MM.1S (cell line): ENCODE results near the gene ADAMTS17.

Experiments
- DNase-seq: peaks from one replicate; pipeline ENCODE4 v3.0.0-alpha.2; 2015
- H2AFZ ChIP-seq: fragments of 300-600 bp; sonication (generic); 2 replicates; pipeline ENCODE4 v1.6.0; 2016; ENCODE audit warnings: antibody characterized with exemption, low read length
- H3F3A ChIP-seq: fragments of 300-600 bp; sonication (generic); 2 replicates; pipeline ENCODE4 v1.6.1; 2016; ENCODE audit warnings: mild to moderate bottlenecking, antibody characterized with exemption, low read length, moderate library complexity, mixed read lengths; ENCODE audit not compliant: insufficient read depth
- H3K27ac ChIP-seq: fragments of 300-600 bp; sonication (generic); 2 replicates; pipeline ENCODE4 v1.5.1; 2016; ENCODE audit warnings: mild to moderate bottlenecking, low read length
- H3K27me3 ChIP-seq: fragments of 300-600 bp; sonication (generic); replicated peaks from 2 replicates; pipeline ENCODE4 v1.6.0; 2016; ENCODE audit warnings: low read length; ENCODE audit not compliant: insufficient read depth
- H3K36me3 ChIP-seq: fragments of 300-600 bp; sonication (generic); replicated peaks from 2 replicates; pipeline ENCODE4 v1.6.1; 2016; ENCODE audit warnings: mild to moderate bottlenecking, low read length, mixed read lengths; ENCODE audit not compliant: insufficient read depth
- H3K4me1 ChIP-seq: fragments of 300-600 bp; sonication (generic); 2 replicates; pipeline ENCODE4 v1.6.1; 2016; ENCODE audit warnings: low read length, mixed read lengths
- H3K4me2 ChIP-seq: fragments of 300-600 bp; sonication (generic); 2 replicates; pipeline ENCODE4 v1.6.0; 2016; ENCODE audit warnings: low read depth, low read length
- H3K4me3 ChIP-seq: fragments of 300-600 bp; sonication (generic); 2 replicates; pipeline ENCODE4 v1.5.1; 2016; ENCODE audit warnings: low read length, mixed read lengths
- H3K79me2 ChIP-seq: fragments of 300-600 bp; sonication (generic); 2 replicates; pipeline ENCODE4 v1.6.1; 2016; ENCODE audit warnings: mixed run types, low read length, mixed read lengths
- H3K9ac ChIP-seq: fragments of 300-600 bp; sonication (generic); 2 replicates; pipeline ENCODE4 v1.6.1; 2016; ENCODE audit warnings: low read length, mixed read lengths
- H3K9me2 ChIP-seq: fragments of 300-600 bp; sonication (generic); replicated peaks from 2 replicates; pipeline ENCODE4 v1.6.1; 2016; ENCODE audit warnings: mild to moderate bottlenecking, low read length, mixed read lengths; ENCODE audit not compliant: insufficient read depth
- H3K9me3 ChIP-seq: fragments of 300-600 bp; sonication (generic); replicated peaks from 2 replicates; pipeline ENCODE4 v1.6.1; 2016; ENCODE audit warnings: mild to moderate bottlenecking, low read length, mixed read lengths; ENCODE audit not compliant: insufficient read depth
- H4K20me1 ChIP-seq: fragments of 300-600 bp; sonication (generic); 2 replicates; pipeline ENCODE4 v1.6.1; 2016; ENCODE audit warnings: mild to moderate bottlenecking, low read length, moderate library complexity, mixed read lengths; ENCODE audit not compliant: insufficient read depth
- CTCF ChIP-seq: fragments of 300-600 bp; sonication (generic); IDR thresholded peaks from 2 replicates; pipeline ENCODE4 v1.5.1; 2016; ENCODE audit warnings: antibody characterized with exemption, low read length, mixed read lengths
- EZH2 ChIP-seq: fragments of 300-600 bp; sonication (generic); optimal IDR thresholded peaks from 2 replicates; pipeline ENCODE3; 2017; ENCODE audit warnings: low read depth, mild to moderate bottlenecking, antibody characterized with exemption, low read length, mixed read lengths
- EZH2phosphoT487 ChIP-seq: fragments of 300-600 bp; sonication (generic); IDR thresholded peaks from 2 replicates; pipeline ENCODE4 v1.6.1; 2018; ENCODE audit warnings: antibody characterized with exemption, low read length

The ADAMTS17 gene

GRCh38 chr15:100291106-100291505, 50.7 kb downstream of the ADAMTS17 start:
- DNase-seq = peak; percentile 29
- no peaks in the 10 kb centered on the region for H3K9me2 ChIP-seq
- no peaks in the 10 kb centered on the region for H3K79me2 ChIP-seq
- no peak for TF ChIP-seq EZH2phosphoT487
- no peak for TF ChIP-seq EZH2
- no peak for TF ChIP-seq CTCF
- no peak overlapping the region for H3K27ac ChIP-seq
- H3K9ac ChIP-seq = no peak overlapping the region
- no peak overlapping the region for H2AFZ ChIP-seq
- no peak overlapping the region for H3K4me3 ChIP-seq
- no peak overlapping the region for H3K4me2 ChIP-seq
- no peaks in the 10 kb centered on the region for H3K4me1 ChIP-seq
- no peaks in the 10 kb centered on the region for H3K36me3 ChIP-seq
- H3F3A ChIP-seq = no peaks in the 10 kb centered on the region
- H4K20me1 ChIP-seq = no peaks in the 10 kb centered on the region
- H3K27me3 ChIP-seq = no peaks in the 10 kb centered on the region
- H3K9me3 ChIP-seq = no peaks in the 10 kb centered on the region

- H3F3A ChIP-seq = no peaks in the 10 kb centered on the region
- H3K27ac ChIP-seq = no peak overlapping the region
- no peak overlapping the region for H3K9ac ChIP-seq
- no peaks in the 10 kb centered on the region for H3K79me2 ChIP-seq
- H3K4me1 ChIP-seq = no peaks in the 10 kb centered on the region
- no peaks in the 10 kb centered on the region for H3K9me2 ChIP-seq
- no peak overlapping the region for H3K4me3 ChIP-seq
- H3K4me2 ChIP-seq = no peak overlapping the region
- no peaks in the 10 kb centered on the region for H4K20me1 ChIP-seq
- H3K36me3 ChIP-seq = no peaks in the 10 kb centered on the region
- TF ChIP-seq EZH2 = no peak
- no peak for TF ChIP-seq EZH2phosphoT487
- no peak for TF ChIP-seq CTCF
- H3K9me3 ChIP-seq = no peaks in the 10 kb centered on the region
- no peak overlapping the region for H2AFZ ChIP-seq
- DNase-seq = no peak
- no peaks in the 10 kb centered on the region for H3K27me3 ChIP-seq
Measured at GRCh38 chr15:100285641-100286295, 56.0 kb downstream of the ADAMTS17 start.

- Histone ChIP-seq H3K4me3 (no peak overlapping the region), H3K9ac (no peak overlapping the region), H3K79me2 (no peaks in the 10 kb centered on the region), H3K4me1 (no peaks in the 10 kb centered on the region), H3K9me3 (no peaks in the 10 kb centered on the region), H3K27ac (no peak overlapping the region), H3K27me3 (no peaks in the 10 kb centered on the region), H4K20me1 (no peaks in the 10 kb centered on the region), H2AFZ (no peak overlapping the region), H3K9me2 (no peaks in the 10 kb centered on the region), H3K36me3 (no peaks in the 10 kb centered on the region), H3F3A (no peaks in the 10 kb centered on the region), H3K4me2 (no peak overlapping the region)
- DNase-seq = no peak
- no peak for TF ChIP-seq EZH2phosphoT487
- TF ChIP-seq EZH2 = no peak
- TF ChIP-seq CTCF = no peak
Measured at GRCh38 chr15:100284701-100285100, 57.1 kb downstream of the ADAMTS17 start.
